NCI-H2196 (cell line): ENCODE measurements around the gene APOL6.

Source experiments
- DNase-seq: peaks from one replicate; lab custom pipeline; 2025; ENCODE audit not compliant: unreplicated experiment; lab: John Stamatoyannopoulos, UW

Gene APOL6

DNA sequence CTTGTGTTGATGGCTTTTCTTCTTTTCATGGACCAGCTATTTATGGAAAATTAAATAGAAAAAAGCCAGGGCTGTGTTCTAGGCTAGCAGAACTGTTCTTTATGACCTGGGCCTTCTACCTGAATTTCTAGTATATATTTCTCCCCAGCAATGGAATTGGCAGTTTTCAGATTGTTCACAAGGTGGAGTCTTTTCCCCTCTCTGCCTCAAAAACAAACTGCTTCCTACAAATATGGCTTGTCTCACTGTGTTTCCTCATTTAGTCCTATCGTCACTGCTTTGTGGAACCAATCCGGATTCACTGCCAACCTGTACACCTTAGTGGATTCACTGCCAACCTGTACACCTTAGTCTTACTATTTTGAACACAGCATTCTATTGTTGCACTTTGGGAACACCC, 64.4 kb downstream of the APOL6 start:
- DNase-seq: no peak

DNA sequence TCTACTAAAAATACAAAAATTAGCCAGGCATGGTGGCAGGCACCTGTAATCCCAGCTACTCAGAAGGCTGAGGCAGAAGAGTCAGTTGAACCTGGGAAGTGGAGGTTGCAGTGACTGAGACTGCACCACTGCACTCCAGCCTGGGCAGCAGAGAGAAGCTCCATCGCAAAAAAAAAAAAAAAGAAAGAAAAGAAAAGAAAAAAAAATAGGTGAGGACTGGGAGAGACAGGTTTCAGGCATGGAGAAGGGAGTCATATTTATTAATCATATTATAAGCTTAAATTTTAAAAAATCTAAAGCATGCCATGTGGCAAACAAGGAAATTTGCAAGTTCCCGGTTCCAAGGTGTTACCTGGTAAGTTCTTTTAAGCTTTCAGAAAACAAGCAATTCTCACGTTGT, 69.3 kb downstream of the APOL6 start, which contains the start of gene APOL5:
TSS of gene APOL5 (plus strand) at position 301 of the 400 bp plus-strand sequence. CDS start at position 301, 0 bp downstream.
- DNase-seq: no peak
